T47D (cell line): ENCODE measurements around the gene BRD3OS.

ENCODE experiments used
- DNase-seq, 2 experiments: peaks; one replicate each; pipeline versions ENCODE4 v3.0.0 to v3.0.0-alpha.2; 2011 to 2012; ENCODE audit warnings: low read depth in 1 of 2, low spot score in 1 of 2
- JUND ChIP-seq: IDR thresholded peaks from 2 replicates; pipeline ENCODE4 v1.6.1; 2012; ENCODE audit warnings: low read depth
- in situ Hi-C: cut with HindIII; loops from 2 replicates; pipeline ENCODE4 v1.10.0; 2016; ENCODE audit warnings: low sequenced_read_pairs, low pct_unique_long_range_greater_than_20kb

Gene BRD3OS

GRCh38 chr9:134003237-134003636 is 22.0 kb upstream of the BRD3OS start:
- in situ Hi-C loops, result no loop called here
- TF ChIP-seq JUND, result no peak
- no peak for DNase-seq

GRCh38 chr9:134004131-134004873 is 21.0 kb upstream of the BRD3OS start:
- in situ Hi-C loops, result no loop called here
- no peak for TF ChIP-seq JUND
- no peak for DNase-seq

GRCh38 chr9:134004881-134005280 is 20.4 kb upstream of the BRD3OS start:
- in situ Hi-C loops, result no loop called here
- no peak for DNase-seq
- TF ChIP-seq JUND, result no peak

GRCh38 chr9:134005381-134005780 is 19.9 kb upstream of the BRD3OS start:
- in situ Hi-C loops, result no loop called here
- TF ChIP-seq JUND, result no peak
- no peak for DNase-seq

- no peak for TF ChIP-seq JUND
- in situ Hi-C loops, result no loop called here
These were observed 18.1 kb upstream of the BRD3OS start for GRCh38 chr9:134007150-134007549.

GRCh38 chr9:134007571-134007970 is 17.7 kb upstream of the BRD3OS start:
- in situ Hi-C loops, result no loop called here
- no peak for TF ChIP-seq JUND
- DNase-seq, result no peak

More at GRCh38 chr9:134007150-134007549, 18.1 kb upstream of the BRD3OS start:
- no peak for DNase-seq

GRCh38 chr9:134010310-134011173 is 14.7 kb upstream of the BRD3OS start:
- in situ Hi-C loops, result no loop called here
- no peak for DNase-seq
- TF ChIP-seq JUND, result no peak

GRCh38 chr9:134011401-134011800 is 13.9 kb upstream of the BRD3OS start:
- in situ Hi-C loops, result no loop called here
- no peak for DNase-seq
- no peak for TF ChIP-seq JUND

GRCh38 chr9:134014946-134015345 is 10.3 kb upstream of the BRD3OS start:
- in situ Hi-C loops, result no loop called here
- DNase-seq, result peak in 1 of 2 experiments; percentile 55
- TF ChIP-seq JUND, result no peak

GRCh38 chr9:134024214-134024792 is 978 bp upstream of the BRD3OS start:
- TF ChIP-seq JUND, result no peak
- no peak for DNase-seq
- in situ Hi-C loops, result no loop called here

- DNase-seq, result peak; percentile 34 to 42
- TF ChIP-seq JUND, result no peak
- in situ Hi-C loops, result no loop called here
These were observed 593 bp downstream of the BRD3OS start for GRCh38 chr9:134025606-134026541.

- in situ Hi-C loops, result no loop called here
- TF ChIP-seq JUND, result no peak
These were observed 1.3 kb downstream of the BRD3OS start for GRCh38 chr9:134026581-134026980.

More at GRCh38 chr9:134026581-134026980, 1.3 kb downstream of the BRD3OS start:
- no peak for DNase-seq
